A673 (cell line): ENCODE results near the gene PON1.

ENCODE experiments used
- EZH2 ChIP-seq: fragments of 200-600 bp; sonication (generic); IDR thresholded peaks from 2 replicates; pipeline ENCODE4 v1.6.1; 2017; ENCODE audit warnings: borderline replicate concordance, low read depth, mild to moderate bottlenecking, mixed read lengths, antibody characterized with exemption, low read length; ENCODE audit not compliant: poor library complexity, severe bottlenecking
- TF ChIP-seq, protein P1 (sequence below): fragments of 300-800, 200-600 bp; sonication (generic); conservative IDR thresholded peaks from 2 replicates; pipeline ENCODE4 v1.5.1; 2017; ENCODE audit warnings: low read depth, mild to moderate bottlenecking, antibody characterized with exemption, low read length, moderate library complexity, mixed read lengths

DNA sequence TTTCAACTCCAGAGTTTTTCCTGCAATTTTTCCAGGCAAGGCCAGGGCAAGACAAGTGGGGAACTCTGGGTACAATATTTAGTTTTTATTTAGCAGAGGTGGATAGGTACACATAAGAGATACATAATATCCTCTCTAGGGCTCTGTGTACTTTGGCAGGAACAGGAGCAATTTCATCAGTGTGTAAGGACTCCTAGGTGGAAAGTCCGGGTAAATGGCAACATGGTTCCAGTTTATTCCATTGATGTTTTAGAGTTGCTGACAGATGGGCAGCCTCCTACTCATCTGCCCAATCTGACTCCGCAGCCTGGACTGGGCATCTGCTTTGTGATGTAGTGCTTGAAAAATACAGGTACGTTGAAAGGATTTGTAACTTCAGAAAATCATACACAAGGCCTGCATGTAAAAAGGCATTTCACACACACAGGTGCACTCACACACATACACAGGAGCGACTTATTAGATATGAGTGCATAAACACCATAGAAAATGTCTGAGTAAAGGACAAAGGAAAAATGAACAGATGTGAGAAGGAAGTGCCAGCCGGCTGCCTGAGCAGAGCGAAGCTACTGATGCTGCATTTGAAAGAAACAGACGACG is 5.7 kb downstream of the PON1 start:
- TF ChIP-seq, protein P1, sequence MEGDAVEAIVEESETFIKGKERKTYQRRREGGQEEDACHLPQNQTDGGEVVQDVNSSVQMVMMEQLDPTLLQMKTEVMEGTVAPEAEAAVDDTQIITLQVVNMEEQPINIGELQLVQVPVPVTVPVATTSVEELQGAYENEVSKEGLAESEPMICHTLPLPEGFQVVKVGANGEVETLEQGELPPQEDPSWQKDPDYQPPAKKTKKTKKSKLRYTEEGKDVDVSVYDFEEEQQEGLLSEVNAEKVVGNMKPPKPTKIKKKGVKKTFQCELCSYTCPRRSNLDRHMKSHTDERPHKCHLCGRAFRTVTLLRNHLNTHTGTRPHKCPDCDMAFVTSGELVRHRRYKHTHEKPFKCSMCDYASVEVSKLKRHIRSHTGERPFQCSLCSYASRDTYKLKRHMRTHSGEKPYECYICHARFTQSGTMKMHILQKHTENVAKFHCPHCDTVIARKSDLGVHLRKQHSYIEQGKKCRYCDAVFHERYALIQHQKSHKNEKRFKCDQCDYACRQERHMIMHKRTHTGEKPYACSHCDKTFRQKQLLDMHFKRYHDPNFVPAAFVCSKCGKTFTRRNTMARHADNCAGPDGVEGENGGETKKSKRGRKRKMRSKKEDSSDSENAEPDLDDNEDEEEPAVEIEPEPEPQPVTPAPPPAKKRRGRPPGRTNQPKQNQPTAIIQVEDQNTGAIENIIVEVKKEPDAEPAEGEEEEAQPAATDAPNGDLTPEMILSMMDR = no peak
- no peak for TF ChIP-seq EZH2
